PC-3 (cell line): ENCODE measurements around the gene GRIA2.

Experiments used
- EZH2 ChIP-seq: fragments of 300-600 bp; sonication (generic); IDR thresholded peaks from one replicate; pipeline ENCODE4 v1.6.1; 2017; ENCODE audit warnings: antibody characterized with exemption, mild to moderate bottlenecking, low read length; ENCODE audit not compliant: unreplicated experiment
- EZH2phosphoT487 ChIP-seq: fragments of 300-600 bp; sonication (generic); IDR thresholded peaks from 2 replicates; pipeline ENCODE4 v1.6.1; 2018; ENCODE audit warnings: mild to moderate bottlenecking, antibody characterized with exemption, low read length, borderline replicate concordance
- TF ChIP-seq, protein P1 (sequence below): fragments of 300-600 bp; sonication (generic); conservative IDR thresholded peaks from 2 replicates; pipeline ENCODE4 v1.5.1; 2017; ENCODE audit warnings: antibody characterized with exemption, low read depth, mild to moderate bottlenecking, low read length

DNA sequence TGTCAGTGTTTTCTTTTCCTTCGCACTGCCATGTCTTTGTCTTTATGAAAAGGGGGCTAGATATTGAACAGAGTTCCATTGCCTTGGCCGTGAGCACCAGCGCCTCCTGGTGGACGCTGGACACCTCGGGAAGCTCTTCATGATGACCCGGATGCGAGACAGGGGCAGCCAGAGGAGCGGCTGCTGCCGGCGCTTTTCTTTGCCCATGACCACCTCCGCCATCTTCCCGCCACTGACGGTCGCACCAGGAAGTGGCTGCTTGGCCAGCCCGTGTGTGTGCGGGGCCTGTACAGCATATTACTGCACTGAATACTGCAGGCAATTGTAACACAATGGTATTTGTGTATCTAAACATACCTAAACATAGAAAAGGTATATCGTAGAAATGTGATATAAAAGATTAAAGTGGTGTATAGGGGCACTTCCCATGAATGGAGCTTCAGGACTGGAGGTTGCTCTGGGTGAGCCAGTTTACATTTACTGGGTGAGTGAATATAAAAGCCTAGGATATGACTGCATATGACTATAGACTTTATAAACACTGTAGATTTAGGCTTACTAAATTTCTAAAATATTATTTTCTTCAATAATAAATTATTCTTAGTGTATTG is 15.8 kb upstream of the GRIA2 start:
- TF ChIP-seq, protein P1, sequence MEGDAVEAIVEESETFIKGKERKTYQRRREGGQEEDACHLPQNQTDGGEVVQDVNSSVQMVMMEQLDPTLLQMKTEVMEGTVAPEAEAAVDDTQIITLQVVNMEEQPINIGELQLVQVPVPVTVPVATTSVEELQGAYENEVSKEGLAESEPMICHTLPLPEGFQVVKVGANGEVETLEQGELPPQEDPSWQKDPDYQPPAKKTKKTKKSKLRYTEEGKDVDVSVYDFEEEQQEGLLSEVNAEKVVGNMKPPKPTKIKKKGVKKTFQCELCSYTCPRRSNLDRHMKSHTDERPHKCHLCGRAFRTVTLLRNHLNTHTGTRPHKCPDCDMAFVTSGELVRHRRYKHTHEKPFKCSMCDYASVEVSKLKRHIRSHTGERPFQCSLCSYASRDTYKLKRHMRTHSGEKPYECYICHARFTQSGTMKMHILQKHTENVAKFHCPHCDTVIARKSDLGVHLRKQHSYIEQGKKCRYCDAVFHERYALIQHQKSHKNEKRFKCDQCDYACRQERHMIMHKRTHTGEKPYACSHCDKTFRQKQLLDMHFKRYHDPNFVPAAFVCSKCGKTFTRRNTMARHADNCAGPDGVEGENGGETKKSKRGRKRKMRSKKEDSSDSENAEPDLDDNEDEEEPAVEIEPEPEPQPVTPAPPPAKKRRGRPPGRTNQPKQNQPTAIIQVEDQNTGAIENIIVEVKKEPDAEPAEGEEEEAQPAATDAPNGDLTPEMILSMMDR = peak; percentile 66
- no peak for TF ChIP-seq EZH2phosphoT487
- no peak for TF ChIP-seq EZH2
